GM12874 (cell line): ENCODE results near the gene HCFC2.

Experiments
- TF ChIP-seq, protein P1 (sequence below): IDR thresholded peaks from 2 replicates; pipeline ENCODE4 v1.5.1; 2011; ENCODE audit warnings: low read depth, mild to moderate bottlenecking, control low read depth, low read length, moderate library complexity; ENCODE audit not compliant: insufficient read depth

HCFC2 gene

DNA sequence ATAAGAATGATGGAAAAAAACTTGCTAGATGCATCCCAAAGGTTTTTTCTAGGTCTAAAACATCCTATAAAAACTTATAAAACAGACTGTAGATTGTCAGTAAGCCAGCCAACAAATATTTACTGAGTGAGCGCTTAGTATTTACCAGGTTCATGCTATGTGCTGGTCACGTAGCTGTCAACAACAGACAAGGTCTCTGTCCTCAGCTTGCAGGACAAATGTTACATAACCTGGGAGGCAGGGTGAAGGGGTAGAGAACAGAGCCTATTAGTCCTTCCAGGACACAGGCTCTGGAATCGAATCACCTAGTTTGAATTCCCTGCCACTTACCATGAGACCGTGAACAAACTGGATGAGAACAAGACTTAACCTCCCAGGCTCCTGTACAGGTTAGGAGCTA is 67.3 kb downstream of the HCFC2 start:
- TF ChIP-seq, protein P1, sequence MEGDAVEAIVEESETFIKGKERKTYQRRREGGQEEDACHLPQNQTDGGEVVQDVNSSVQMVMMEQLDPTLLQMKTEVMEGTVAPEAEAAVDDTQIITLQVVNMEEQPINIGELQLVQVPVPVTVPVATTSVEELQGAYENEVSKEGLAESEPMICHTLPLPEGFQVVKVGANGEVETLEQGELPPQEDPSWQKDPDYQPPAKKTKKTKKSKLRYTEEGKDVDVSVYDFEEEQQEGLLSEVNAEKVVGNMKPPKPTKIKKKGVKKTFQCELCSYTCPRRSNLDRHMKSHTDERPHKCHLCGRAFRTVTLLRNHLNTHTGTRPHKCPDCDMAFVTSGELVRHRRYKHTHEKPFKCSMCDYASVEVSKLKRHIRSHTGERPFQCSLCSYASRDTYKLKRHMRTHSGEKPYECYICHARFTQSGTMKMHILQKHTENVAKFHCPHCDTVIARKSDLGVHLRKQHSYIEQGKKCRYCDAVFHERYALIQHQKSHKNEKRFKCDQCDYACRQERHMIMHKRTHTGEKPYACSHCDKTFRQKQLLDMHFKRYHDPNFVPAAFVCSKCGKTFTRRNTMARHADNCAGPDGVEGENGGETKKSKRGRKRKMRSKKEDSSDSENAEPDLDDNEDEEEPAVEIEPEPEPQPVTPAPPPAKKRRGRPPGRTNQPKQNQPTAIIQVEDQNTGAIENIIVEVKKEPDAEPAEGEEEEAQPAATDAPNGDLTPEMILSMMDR: no peak

DNA sequence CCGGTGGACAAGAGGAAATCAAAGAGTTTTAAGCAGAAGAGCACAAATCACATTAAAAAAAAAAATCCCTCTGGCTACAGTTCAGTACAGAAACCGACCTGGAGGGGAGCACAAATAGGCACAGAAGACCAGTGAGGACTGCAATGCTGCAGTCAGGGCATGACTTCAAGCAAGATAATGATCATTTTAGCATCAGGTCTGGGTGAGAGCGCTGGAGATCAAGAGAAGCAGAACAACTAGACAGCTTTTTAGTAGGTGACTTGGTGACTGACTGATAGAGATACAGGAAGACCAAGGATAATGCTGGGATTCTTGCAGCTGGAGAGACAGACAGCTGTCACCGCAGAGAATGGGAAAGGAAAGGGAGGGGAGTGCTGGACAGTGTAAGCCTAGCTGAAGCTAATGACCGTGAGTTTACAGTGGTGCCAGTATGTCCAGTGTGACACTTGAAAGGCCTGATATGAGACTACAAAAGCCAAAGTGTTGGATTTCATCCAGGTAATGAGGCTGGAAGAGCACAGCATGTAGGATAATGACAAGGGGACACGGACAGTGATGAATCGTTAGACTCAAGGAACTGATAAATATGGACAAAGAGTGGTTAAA is 68.1 kb downstream of the HCFC2 start:
- TF ChIP-seq, protein P1: no peak

GRCh38 chr12:104133321-104133720 is 69.0 kb downstream of the HCFC2 start:
- TF ChIP-seq, protein P1: no peak

- TF ChIP-seq, protein P1: no peak
These were observed 69.5 kb downstream of the HCFC2 start for GRCh38 chr12:104133866-104134265.

GRCh38 chr12:104134882-104135281 is 70.6 kb downstream of the HCFC2 start:
- TF ChIP-seq, protein P1: no peak

DNA sequence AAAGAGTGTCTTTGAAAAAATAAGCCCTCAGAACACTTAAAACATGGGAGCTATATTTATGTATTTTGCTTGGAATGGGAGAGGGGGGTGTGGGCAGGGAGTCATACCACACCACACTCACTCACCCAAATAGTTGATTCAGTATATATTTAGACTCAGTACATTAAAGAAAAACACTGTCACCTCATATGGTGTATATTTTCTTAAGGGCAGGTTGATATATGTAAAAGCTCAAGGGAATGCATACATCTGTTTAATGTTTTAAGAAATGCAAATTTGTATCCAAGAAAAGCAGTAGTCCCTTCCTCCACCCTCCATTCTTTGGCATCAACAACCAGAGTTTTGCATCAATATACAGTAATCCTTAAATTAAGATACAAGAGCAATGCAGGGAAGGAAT is 72.2 kb downstream of the HCFC2 start:
- TF ChIP-seq, protein P1: no peak

DNA sequence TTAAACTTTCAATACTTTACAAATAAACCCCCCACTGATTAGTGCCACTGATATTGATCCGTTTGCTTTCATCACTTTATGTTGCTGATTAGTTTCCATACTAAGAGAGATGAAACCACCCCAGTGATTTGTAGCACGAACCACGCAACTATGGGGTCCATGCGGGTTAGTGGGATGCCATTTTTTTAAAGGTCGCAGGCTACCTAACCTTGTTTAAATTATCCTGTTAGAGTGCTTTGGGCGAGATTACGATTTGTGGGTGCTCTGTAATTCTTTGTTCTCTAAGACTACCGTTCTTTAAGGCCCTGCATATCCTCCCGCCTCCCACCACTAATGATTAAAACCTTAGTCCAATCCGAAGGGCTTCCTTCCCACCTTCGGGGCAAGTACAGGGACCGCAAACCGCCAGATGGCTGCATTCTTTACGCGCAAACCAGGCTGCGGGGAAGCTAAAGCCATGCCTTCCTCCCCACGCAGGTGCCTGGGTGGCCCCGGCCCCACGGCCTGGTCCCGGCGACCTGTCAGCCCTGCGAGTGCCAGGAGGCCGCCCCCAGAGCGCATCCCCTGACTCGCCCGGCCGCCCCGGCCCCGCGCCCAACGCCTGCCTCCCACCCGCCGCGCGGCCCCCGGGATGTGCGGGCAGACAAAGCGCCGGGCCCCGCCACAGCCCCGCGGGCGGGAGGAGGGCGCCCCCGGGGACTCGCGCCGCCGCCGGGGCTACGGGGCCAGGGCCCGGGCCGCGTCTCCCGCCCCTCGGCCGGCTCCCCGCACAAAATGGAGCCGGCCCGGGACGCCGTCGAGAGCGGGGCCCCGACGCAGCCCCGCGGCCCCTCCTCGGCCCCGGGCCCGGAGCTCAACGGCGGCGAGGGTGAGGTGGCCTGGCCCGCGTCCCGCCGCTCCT is 72.9 kb downstream of the HCFC2 start:
- TF ChIP-seq, protein P1: no peak
